Neutrophil (primary cell): Measurements from ENCODE around the gene TMEM130.

Experiments used
- H3K27ac ChIP-seq: fragments of 200-600 bp; sonication (generic); 2 replicates; pipeline ENCODE4 v1.5.1; 2016; ENCODE audit warnings: mild to moderate bottlenecking, moderate library complexity
- H3K27me3 ChIP-seq: fragments of 200-600 bp; sonication (generic); 2 replicates; pipeline ENCODE4 v1.6.0; 2016; ENCODE audit warnings: mild to moderate bottlenecking
- H3K36me3 ChIP-seq: fragments of 200-600 bp; sonication (generic); 2 replicates; pipeline ENCODE4 v1.5.1; 2017
- H3K4me1 ChIP-seq, 2 experiments: fragments of 200-600 bp in 1 of 2; sonication (generic) in 1 of 2; 1 replicate in 1 of 2; 2 replicates in 1 of 2; pipeline versions ENCODE4 v1.5.1 to v1.6.1; 2013 to 2016; ENCODE audit warnings: low read depth in 1 of 2, low read length in 1 of 2, mild to moderate bottlenecking in 1 of 2, moderate library complexity in 1 of 2; ENCODE audit not compliant: control insufficient read depth in 1 of 2, insufficient read depth in 1 of 2
- H3K4me3 ChIP-seq, 2 experiments: fragments of 200-600 bp in 1 of 2; sonication (generic) in 1 of 2; 1 replicate in 1 of 2; 2 replicates in 1 of 2; pipeline ENCODE4 v1.5.1; 2013 to 2016; ENCODE audit warnings: low read depth in 1 of 2, low read length in 1 of 2, mild to moderate bottlenecking in 1 of 2, moderate library complexity in 1 of 2
- H3K9me3 ChIP-seq: fragments of 200-600 bp; sonication (generic); 2 replicates; pipeline ENCODE4 v1.5.1; 2016
- CTCF ChIP-seq: fragments of 200-600 bp; sonication (generic); IDR thresholded peaks from 2 replicates; pipeline ENCODE4 v1.5.1; 2016; ENCODE audit warnings: antibody characterized with exemption

Gene TMEM130

GRCh38 chr7:98881561-98882315 is 11.9 kb upstream of the TMEM130 start:
- Histone ChIP-seq H3K27ac (no peak overlapping the region), H3K4me1 (peaks cover 18 to 23% of the 10 kb centered on the region in 2 experiments), H3K27me3 (peaks cover 13% of the 10 kb centered on the region), H3K36me3 (peaks cover 51% of the 10 kb centered on the region), H3K9me3 (no peaks in the 10 kb centered on the region), H3K4me3 (no peak overlapping the region)
- TF ChIP-seq CTCF: no peak

- peaks cover 24% of the 10 kb centered on the region for H3K27me3 ChIP-seq
- peak overlapping the region in 1 of 2 experiments; percentile 10 for H3K4me3 ChIP-seq
- peaks cover 18 to 23% of the 10 kb centered on the region in 2 experiments for H3K4me1 ChIP-seq
- peak overlapping the region; percentile 75 for H3K27ac ChIP-seq
- H3K36me3 ChIP-seq: peaks cover 41% of the 10 kb centered on the region
- H3K9me3 ChIP-seq: no peaks in the 10 kb centered on the region
- no peak for TF ChIP-seq CTCF
Measured at GRCh38 chr7:98880485-98880884, 10.7 kb upstream of the TMEM130 start.

GRCh38 chr7:98879979-98880315 is 10.1 kb upstream of the TMEM130 start:
- H3K9me3 ChIP-seq: no peaks in the 10 kb centered on the region
- H3K4me3 ChIP-seq: peak overlapping the region; percentile 89 to 92
- TF ChIP-seq CTCF: no peak
- peaks cover 40% of the 10 kb centered on the region for H3K36me3 ChIP-seq
- peaks cover 18 to 23% of the 10 kb centered on the region in 2 experiments for H3K4me1 ChIP-seq
- H3K27me3 ChIP-seq: peaks cover 30% of the 10 kb centered on the region
- peak overlapping the region; percentile 75 for H3K27ac ChIP-seq

GRCh38 chr7:98879198-98879978 is 9.6 kb upstream of the TMEM130 start:
- H3K9me3 ChIP-seq: no peaks in the 10 kb centered on the region
- peaks cover 34% of the 10 kb centered on the region for H3K27me3 ChIP-seq
- peaks cover 34% of the 10 kb centered on the region for H3K36me3 ChIP-seq
- H3K4me1 ChIP-seq: peaks cover 18 to 23% of the 10 kb centered on the region in 2 experiments
- peak overlapping the region; percentile 75 for H3K27ac ChIP-seq
- peak overlapping the region; percentile 89 to 92 for H3K4me3 ChIP-seq
- no peak for TF ChIP-seq CTCF

GRCh38 chr7:98878365-98879197 is 8.8 kb upstream of the TMEM130 start, which contains the start of gene TRRAP:
TRRAP (plus strand) TSS chr7:98878532; CDS start chr7:98881151, 2,619 bp downstream.
- H3K9me3 ChIP-seq: no peaks in the 10 kb centered on the region
- H3K27ac ChIP-seq: peak within 1 kb of the TSS; percentile 75
- TF ChIP-seq CTCF: peak; percentile 87
- H3K36me3 ChIP-seq: peaks cover 26% of the 10 kb centered on the region
- H3K27me3 ChIP-seq: peaks cover 40% of the 10 kb centered on the region
- H3K4me1 ChIP-seq: peaks cover 18 to 23% of the 10 kb centered on the region in 2 experiments
- H3K4me3 ChIP-seq: peak within 1 kb of the TSS; percentile 89 to 92
